HCEC 1CT (cell line): ENCODE data around the gene KRTAP4-6.
A peak's percentile ranks its signal among the peaks of the same experiment; 100 is the strongest.
"Not testable (repeated sequence)": the region's sequence is repeated elsewhere in the genome, so short reads cannot be mapped to it uniquely, and the experiment has no call there.

ENCODE experiments used
- DNase-seq: peaks from one replicate; pipeline ENCODE4 v3.0.0-alpha.2; 2017

Gene KRTAP4-6

DNA sequence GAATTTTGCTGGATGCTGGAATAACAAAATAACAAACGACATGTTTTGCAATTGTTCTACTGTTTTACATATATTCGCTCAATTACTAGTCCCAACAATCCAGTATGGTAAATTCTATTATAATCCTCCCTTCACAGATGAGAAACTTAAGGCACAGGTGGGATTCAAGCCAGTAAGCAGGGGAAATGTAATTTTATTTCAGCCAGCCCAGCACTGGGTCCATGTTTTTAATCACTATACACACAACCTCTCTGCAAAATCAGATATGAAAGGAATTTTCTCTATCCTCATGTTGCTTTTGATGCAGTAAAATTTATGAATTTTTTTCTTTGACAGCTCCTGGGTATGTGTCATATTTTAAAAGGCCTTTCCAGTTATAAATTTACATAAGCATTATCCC, 4.9 kb upstream of the KRTAP4-6 start:
- no peak for DNase-seq

GRCh38 chr17:41144846-41145245, 4.5 kb upstream of the KRTAP4-6 start:
- no peak for DNase-seq

GRCh38 chr17:41141361-41141760, 1.0 kb upstream of the KRTAP4-6 start:
- no peak for DNase-seq

DNA sequence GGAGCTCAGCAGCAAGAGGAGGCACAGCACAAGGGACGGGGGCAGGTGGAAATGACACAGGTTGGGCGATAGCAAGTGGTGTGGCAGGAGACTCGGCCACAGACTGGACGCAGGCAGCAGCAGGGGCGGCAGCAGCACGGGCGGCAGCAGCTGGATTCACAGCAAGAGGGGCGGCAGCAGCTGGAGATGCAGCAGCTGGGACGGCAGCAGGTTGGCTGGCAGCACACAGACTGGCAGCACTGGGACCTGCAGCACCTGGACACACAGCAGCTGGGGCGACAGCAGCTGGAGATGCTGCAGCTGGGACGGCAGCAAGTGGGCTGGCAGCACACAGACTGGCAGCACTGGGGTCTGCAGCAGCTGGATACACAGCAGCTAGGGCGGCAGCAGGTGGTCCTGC, 479 bp downstream of the KRTAP4-6 start:
- not testable (repeated sequence) for DNase-seq

DNA sequence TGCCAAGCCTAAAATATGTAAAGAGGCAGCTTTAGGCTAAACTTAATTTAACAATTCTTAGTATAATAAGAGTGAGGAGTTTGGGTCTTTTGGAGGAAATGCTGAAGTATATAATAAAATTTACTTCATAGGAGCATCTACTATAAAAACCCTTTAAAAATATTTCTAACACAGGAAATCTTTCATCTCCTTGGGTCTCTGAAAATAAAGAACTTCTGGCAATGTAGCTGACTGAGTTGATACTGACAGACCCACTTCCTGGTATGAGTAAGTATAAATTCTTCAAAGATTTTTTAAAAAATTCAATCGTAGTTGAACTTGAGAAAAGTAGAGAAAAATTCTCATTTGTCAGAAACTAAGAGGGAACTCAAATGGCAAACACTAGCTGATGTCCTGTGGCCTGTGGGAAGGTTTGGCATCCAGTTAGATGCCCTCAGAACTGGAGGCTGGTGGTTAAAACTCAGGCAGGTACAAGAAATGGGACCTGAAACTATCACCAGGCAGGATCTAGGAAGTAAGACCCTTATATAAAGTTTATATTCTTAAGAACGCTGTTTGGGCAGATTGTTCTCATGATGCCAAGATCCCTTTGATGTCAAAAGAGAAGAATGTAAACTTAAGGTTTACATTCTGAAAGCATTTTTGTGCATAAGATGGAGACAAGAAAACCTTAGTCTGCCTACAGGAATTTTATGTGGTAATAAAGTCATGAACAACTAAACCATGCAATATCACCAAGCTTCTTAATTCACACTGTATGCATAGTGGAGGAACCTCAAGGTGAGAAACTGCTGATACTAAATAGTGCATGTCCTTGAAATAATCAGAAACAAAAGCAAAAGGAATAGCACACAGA, 6.2 kb downstream of the KRTAP4-6 start:
- no peak for DNase-seq

DNA sequence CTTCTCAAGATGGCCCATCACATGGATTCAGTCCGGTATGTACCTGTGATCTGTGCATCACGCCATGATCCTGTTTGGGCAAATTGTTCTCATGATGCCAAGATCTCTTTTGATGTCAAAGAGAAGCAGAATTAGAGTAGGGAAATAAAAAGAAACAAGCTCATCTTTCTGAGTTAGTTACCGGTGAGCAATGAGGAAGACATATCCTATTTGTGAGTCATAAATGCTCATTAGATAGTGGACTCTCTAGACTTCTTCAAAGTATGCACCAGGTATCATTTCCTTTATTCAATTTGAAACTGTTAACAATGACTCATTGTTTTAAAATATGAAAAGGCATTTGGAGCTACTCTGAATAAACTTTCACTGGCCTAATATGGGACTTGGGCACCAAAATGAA, 8.4 kb downstream of the KRTAP4-6 start:
- DNase-seq: peak; percentile 39

DNA sequence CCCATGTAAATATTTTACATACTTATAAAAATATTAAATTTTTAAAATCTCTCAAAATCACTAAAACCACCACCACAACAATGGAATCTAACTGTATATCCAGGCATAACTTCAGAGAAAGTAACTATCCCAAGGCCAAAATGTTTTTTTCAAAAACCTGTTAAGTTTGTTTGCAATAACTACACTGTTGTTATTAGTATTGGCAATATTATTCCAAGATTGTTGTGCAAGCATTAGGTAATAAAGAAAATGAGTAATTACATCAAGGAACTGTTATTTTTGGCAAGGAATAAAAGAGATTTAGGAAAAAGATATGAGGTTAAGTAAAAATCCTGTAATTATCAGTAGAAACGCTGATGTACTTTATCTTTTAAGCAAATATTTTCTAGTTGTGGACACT, 13.0 kb downstream of the KRTAP4-6 start:
- DNase-seq: no peak

- DNase-seq: no peak
Measured at GRCh38 chr17:41126412-41126811, 13.9 kb downstream of the KRTAP4-6 start.

DNA sequence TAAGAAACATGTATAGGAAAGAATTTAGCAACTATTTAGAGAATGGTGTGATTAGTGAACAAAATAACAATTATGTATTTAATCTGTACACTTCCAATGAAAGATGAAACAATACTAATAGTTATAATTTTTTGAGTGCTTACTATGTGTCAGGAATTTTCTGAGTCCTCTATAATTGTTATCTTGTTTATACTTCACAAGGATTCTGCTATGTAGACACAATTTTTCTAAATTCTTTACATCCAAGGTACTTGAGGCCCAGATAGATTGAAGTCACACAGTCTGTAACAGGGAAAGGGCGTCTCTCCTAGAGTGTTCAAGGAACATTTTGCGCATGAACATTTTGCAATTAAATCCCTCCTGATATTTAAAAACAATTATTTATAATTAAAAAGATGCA, 15.3 kb downstream of the KRTAP4-6 start:
- DNase-seq: no peak

DNA sequence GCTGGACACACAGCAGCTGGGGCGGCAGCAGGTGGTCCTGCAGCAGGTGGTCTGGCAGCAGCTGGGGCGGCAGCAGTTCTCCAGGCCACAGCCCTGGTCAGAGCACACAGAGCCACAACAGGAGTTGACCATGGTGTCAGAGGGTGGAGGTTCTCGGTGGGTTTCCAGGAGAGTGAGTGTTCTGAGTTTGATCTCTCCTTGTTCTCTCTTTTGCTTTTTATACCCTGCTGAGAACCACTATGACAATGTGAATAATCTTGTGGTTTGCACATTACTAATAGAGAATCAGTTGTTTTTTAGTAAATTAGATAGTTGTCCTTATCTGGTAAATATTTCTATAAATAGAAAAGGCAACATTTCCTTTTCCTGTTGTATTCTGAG, 16.4 kb downstream of the KRTAP4-6 start, which contains the start of gene KRTAP4-12:
TSS of gene KRTAP4-12 (minus strand) at position 192 of the 381 bp plus-strand sequence. CDS start at position 132, 60 bp downstream.
- not testable (repeated sequence) for DNase-seq

DNA sequence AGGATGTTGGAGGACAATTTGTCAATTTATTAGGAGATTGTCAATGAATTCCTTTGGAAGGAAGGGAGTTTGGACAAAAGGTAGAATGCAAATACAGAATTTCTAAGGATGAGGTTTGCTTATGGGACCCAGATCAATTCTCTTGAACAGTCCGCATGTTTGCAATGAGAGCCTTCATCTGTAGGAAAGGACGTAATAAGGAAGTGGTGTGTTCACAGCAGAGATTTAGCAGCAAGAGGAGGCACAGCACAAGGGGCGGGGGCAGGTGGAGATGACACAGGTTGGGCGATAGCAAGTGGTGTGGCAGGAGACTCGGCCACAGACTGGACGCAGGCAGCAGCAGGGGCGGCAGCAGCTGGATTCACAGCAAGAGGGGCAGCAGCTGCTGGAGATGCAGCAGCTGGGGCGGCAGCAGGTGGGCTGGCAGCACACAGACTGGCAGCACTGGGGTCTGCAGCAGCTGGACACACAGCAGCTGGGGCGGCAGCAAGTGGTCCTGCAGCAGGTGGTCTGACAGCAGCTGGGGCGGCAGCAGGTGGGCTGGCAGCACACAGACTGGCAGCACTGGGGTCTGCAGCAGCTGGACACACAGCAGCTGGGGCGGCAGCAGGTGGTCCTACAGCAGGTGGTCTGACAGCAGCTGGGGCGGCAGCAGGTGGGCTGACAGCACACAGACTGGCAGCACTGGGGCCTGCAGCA, 16.9 kb downstream of the KRTAP4-6 start:
- not testable (repeated sequence) for DNase-seq

GRCh38 chr17:41121742-41122141, 18.6 kb downstream of the KRTAP4-6 start:
- DNase-seq: no peak

DNA sequence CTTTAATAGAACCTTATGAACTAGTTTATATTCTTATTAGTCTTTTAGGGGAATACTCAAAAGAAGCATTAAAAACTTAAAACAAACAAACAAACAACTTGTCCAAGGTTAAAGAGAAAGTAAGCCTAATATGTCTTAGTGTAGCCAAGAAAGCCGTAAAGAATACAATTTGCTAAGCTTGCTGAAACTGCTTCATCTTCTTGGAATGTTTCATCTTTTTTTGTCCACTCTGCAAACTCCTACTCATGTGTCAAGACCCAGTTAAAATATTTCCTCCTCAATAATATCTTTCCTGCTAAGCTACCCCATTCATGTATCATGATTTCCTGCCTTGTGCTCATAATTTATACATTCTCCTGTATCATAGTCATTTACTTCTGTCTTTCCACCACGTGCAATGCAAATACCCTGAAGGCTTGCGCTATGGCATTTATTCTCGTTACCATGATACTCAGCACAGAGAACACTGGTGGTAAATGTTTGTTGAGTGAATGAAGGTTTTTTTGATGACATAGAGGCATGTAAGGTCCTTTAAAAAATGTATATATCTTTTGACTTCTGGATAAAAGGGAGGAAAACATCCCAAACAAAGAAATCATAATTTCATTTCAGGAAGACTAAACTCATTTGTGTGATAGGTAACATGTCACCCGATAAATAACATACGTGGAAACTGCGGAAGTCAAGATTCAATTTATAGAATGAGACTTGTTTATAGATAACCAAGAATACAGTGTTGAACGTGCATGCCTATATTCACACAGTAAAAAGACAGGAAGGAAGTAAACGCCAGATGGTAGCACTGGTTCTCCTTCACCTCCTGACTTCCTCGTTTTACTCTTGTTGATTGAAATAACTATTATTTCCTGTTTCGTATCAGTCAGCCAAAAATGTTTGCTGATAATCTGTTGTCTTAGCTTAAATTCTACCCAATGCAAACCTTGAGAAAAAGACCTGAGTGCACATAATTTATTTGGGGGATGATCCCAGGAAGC, 20.4 kb downstream of the KRTAP4-6 start:
- DNase-seq: peak; percentile 56

DNA sequence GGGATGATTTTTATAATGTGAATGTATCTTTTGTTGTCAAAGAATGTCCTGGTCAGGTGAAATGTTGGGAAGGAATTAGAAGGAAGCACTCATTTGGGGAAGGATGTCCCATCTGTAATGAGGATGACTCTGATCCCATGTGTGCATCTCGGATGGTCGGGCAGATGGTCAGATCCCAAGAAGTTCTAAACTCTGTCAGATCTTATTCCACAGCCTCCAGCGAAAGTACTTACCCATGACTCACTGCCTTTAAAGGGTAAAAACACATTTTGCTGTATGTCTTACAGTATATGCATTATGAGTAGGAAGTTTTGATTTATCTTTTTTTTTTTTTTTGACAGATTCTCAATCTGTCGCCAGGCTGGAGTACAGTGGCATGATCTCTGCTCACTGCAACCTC, 21.6 kb downstream of the KRTAP4-6 start:
- DNase-seq: peak; percentile 51

DNA sequence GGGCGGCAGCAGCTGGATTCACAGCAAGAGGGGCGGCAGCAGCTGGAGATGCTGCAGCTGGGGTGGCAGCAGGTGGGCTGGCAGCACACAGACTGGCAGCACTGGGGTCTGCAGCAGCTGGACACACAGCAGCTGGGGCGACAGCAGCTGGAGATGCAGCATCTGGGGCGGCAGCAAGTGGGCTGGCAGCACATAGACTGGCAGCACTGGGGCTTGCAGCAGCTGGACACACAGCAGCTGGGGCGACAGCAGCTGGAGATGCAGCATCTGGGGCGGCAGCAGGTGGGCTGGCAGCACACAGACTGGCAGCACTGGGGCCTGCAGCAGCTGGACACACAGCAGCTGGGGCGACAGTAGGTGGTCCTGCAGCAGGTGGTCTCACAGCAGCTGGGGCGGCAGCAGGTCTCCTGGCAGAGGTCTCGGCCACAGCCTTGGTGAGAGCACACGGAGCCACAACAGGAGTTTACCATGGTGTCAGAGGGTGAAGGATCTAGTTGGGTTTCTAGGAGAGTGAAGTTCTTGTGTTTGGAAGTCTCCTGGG, 22.4 kb downstream of the KRTAP4-6 start, which contains the start of gene KRTAP4-11:
TSS of gene KRTAP4-11 (minus strand) at position 528 of the 541 bp plus-strand sequence. CDS start at position 470, 58 bp downstream.
- DNase-seq: not testable (repeated sequence)

GRCh38 chr17:41116297-41116696, 24.0 kb downstream of the KRTAP4-6 start:
- DNase-seq: no peak

- DNase-seq: no peak
Measured at GRCh38 chr17:41111151-41111885, 29.0 kb downstream of the KRTAP4-6 start.

GRCh38 chr17:41108728-41109386, 31.5 kb downstream of the KRTAP4-6 start:
- DNase-seq: not testable (repeated sequence)

- no peak for DNase-seq
Measured at GRCh38 chr17:41107941-41108450, 32.3 kb downstream of the KRTAP4-6 start.

DNA sequence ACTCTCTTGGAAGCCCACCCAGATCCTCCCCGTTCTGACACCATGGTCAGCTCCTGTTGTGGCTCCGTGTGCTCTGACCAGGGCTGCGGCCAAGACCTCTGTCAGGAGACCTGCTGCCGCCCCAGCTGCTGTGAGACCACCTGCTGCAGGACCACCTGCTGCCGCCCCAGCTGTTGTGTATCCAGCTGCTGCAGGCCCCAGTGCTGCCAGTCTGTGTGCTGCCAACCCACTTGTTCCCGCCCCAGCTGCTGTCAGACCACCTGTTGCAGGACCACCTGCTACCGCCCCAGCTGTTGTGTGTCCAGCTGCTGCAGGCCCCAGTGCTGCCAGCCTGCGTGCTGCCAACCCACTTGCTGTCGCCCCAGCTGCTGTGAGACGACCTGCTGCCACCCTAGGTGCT, 35.0 kb downstream of the KRTAP4-6 start, which contains the start of gene KRTAP4-9:
TSS of gene KRTAP4-9 (plus strand) at position 43 of the 400 bp plus-strand sequence. CDS start at position 43, 0 bp downstream.
- not testable (repeated sequence) for DNase-seq
